ENCODE results near the gene TIAM2. TPM values are rescaled to one million over a fixed set of nuclear protein-coding genes. Genes with fewer than 3 reads are reported as not detected.
"Not testable (repeated sequence)": the region's sequence is repeated elsewhere in the genome, so short reads cannot be mapped to it uniquely, and the experiment has no call there.

The TIAM2 gene
- total RNA-seq, 1 donor from 2014 or later = 10.6 TPM

- DNase-seq = peak; percentile 39
Observed at GRCh38 chr6:155103816-155104366, 108.8 kb downstream of the TIAM2 start.

- DNase-seq = no peak
Observed at GRCh38 chr6:155106456-155107115, 111.5 kb downstream of the TIAM2 start.

- DNase-seq = no peak
Observed at GRCh38 chr6:155107432-155108069, 112.4 kb downstream of the TIAM2 start.

- peak; percentile 54 for DNase-seq
Observed at GRCh38 chr6:155108070-155108820, 113.1 kb downstream of the TIAM2 start.

GRCh38 chr6:155110721-155111120, 115.6 kb downstream of the TIAM2 start:
- DNase-seq = no peak

- DNase-seq = no peak
Observed at GRCh38 chr6:155112757-155113156, 117.6 kb downstream of the TIAM2 start.

- DNase-seq = no peak
Observed at GRCh38 chr6:155115893-155116570, 120.9 kb downstream of the TIAM2 start.

GRCh38 chr6:155116571-155116910, 121.4 kb downstream of the TIAM2 start:
- no peak for DNase-seq

GRCh38 chr6:155117256-155117655, 122.1 kb downstream of the TIAM2 start:
- no peak for DNase-seq

- no peak for DNase-seq
Observed at GRCh38 chr6:155117785-155118184, 122.7 kb downstream of the TIAM2 start.

GRCh38 chr6:155119201-155119600, 124.1 kb downstream of the TIAM2 start:
- not testable (repeated sequence) for DNase-seq

GRCh38 chr6:155120034-155120433, 124.9 kb downstream of the TIAM2 start:
- DNase-seq = no peak

- no peak for DNase-seq
Observed at GRCh38 chr6:155121294-155121693, 126.2 kb downstream of the TIAM2 start.

- DNase-seq = no peak
Observed at GRCh38 chr6:155121699-155122098, 126.6 kb downstream of the TIAM2 start.

- DNase-seq = no peak
Observed at GRCh38 chr6:155122199-155122950, 127.3 kb downstream of the TIAM2 start.

GRCh38 chr6:155123520-155123919, 128.4 kb downstream of the TIAM2 start:
- no peak for DNase-seq

- DNase-seq = no peak
Observed at GRCh38 chr6:155125906-155126305, 130.8 kb downstream of the TIAM2 start.

GRCh38 chr6:155126727-155127439, 131.8 kb downstream of the TIAM2 start:
- DNase-seq = peak; percentile 81

GRCh38 chr6:155128977-155129376, 133.9 kb downstream of the TIAM2 start:
- no peak for DNase-seq

GRCh38 chr6:155129744-155130143, 134.6 kb downstream of the TIAM2 start:
- no peak for DNase-seq

- no peak for DNase-seq
Observed at GRCh38 chr6:155130161-155130853, 135.2 kb downstream of the TIAM2 start.
